RKO (cell line): Measurements from ENCODE around the gene FGR.

Experiments used
- DNase-seq: peaks from one replicate; pipeline ENCODE4 v3.0.0-alpha.2; 2016; ENCODE audit warnings: low spot score

Gene FGR

GRCh38 chr1:27600498-27601175 lies 34.3 kb downstream of the FGR start:
- no peak for DNase-seq

- DNase-seq, result no peak
Observed at GRCh38 chr1:27599605-27600497, 35.1 kb downstream of the FGR start.

GRCh38 chr1:27598902-27599528 lies 36.0 kb downstream of the FGR start:
- no peak for DNase-seq

- DNase-seq, result no peak
Observed at GRCh38 chr1:27598295-27598687, 36.7 kb downstream of the FGR start.

GRCh38 chr1:27597516-27598294 lies 37.3 kb downstream of the FGR start:
- no peak for DNase-seq

GRCh38 chr1:27596986-27597385 lies 38.0 kb downstream of the FGR start:
- DNase-seq, result no peak

GRCh38 chr1:27596261-27596660 lies 38.7 kb downstream of the FGR start:
- DNase-seq, result no peak

- DNase-seq, result no peak
Observed at GRCh38 chr1:27595597-27595996, 39.4 kb downstream of the FGR start.

- DNase-seq, result no peak
Observed at GRCh38 chr1:27594564-27595510, 40.1 kb downstream of the FGR start.

- no peak for DNase-seq
Observed at GRCh38 chr1:27593678-27594563, 41.1 kb downstream of the FGR start.

- DNase-seq, result no peak
Observed at GRCh38 chr1:27592931-27593677, 41.9 kb downstream of the FGR start.

GRCh38 chr1:27592232-27592930 lies 42.6 kb downstream of the FGR start:
- DNase-seq, result no peak

GRCh38 chr1:27591622-27592021 lies 43.4 kb downstream of the FGR start:
- no peak for DNase-seq

GRCh38 chr1:27590917-27591508 lies 44.0 kb downstream of the FGR start:
- DNase-seq, result no peak

GRCh38 chr1:27589841-27590426 lies 45.1 kb downstream of the FGR start:
- DNase-seq, result no peak

- DNase-seq, result no peak
Observed at GRCh38 chr1:27589441-27589840, 45.5 kb downstream of the FGR start.

- no peak for DNase-seq
Observed at GRCh38 chr1:27588256-27589232, 46.4 kb downstream of the FGR start.
